Measurements from ENCODE around the gene SPR.

DNA sequence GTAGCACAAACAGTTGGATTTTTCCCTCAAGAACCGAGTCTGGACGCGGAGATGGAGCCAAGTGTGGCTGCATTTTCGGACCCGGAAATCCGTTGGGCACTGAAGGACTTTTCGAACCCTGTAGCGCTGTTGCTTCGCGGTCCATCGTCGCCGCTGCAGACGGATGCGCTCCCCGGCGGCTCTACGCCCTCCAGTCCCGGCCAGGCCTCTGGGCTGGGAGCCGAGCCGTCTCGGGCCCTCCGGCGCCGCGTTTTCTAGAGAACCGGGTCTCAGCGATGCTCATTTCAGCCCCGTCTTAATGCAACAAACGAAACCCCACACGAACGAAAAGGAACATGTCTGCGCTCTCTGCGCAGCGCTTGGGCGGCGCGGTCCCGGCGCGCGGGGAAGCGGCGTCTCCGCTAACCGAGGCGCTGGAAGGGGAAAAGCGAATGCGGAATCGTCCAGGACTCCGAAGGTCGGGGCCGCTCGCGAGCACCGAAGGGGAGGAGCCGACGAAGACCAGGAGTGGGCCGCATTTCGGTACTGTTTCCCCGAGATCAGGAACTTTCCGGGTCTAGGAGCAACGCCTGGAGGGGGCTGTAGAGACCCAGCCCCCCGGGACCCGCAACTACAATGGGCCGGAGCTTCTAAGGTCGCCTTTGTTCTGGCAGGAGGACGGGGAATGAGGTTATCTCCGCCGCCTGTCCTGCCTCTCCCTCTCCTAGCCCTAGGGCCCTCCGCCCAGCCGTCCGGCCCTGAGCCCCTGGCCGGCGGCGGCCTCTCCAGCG lies 33.3 kb downstream of the SPR start:
- TF ChIP-seq, protein P1, sequence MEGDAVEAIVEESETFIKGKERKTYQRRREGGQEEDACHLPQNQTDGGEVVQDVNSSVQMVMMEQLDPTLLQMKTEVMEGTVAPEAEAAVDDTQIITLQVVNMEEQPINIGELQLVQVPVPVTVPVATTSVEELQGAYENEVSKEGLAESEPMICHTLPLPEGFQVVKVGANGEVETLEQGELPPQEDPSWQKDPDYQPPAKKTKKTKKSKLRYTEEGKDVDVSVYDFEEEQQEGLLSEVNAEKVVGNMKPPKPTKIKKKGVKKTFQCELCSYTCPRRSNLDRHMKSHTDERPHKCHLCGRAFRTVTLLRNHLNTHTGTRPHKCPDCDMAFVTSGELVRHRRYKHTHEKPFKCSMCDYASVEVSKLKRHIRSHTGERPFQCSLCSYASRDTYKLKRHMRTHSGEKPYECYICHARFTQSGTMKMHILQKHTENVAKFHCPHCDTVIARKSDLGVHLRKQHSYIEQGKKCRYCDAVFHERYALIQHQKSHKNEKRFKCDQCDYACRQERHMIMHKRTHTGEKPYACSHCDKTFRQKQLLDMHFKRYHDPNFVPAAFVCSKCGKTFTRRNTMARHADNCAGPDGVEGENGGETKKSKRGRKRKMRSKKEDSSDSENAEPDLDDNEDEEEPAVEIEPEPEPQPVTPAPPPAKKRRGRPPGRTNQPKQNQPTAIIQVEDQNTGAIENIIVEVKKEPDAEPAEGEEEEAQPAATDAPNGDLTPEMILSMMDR (IDR thresholded peaks at IDR 0.05) = no peak
- TF ChIP-seq POLR2A (IDR thresholded peaks at IDR 0.05) = no peak

Data from testis (tissue), 2 donors.